Measurements from ENCODE around the gene ECE1.
A peak's percentile ranks its signal among the peaks of the same experiment; 100 is the strongest.

Gene ECE1

GRCh38 chr1:21313203-21313885 is 23.1 kb upstream of the ECE1 start:
- no peak for TF ChIP-seq CTCF (conservative IDR thresholded peaks at IDR 0.05; ENCODE audit: low read length)
- DNase-seq (ENCODE audit: low read depth), result peak; percentile 76
- H3K4me3 ChIP-seq (ENCODE audit: low read length), result peak overlapping the region; percentile 17

GRCh38 chr1:21312407-21312992 is 22.2 kb upstream of the ECE1 start:
- no peak overlapping the region for H3K4me3 ChIP-seq (ENCODE audit: low read length)
- no peak for TF ChIP-seq CTCF (conservative IDR thresholded peaks at IDR 0.05; ENCODE audit: low read length)
- DNase-seq (ENCODE audit: low read depth), result no peak

- peak; percentile 58 for DNase-seq (ENCODE audit: low read depth)
- no peak for TF ChIP-seq CTCF (conservative IDR thresholded peaks at IDR 0.05; ENCODE audit: low read length)
- H3K4me3 ChIP-seq (ENCODE audit: low read length), result no peak overlapping the region
These were observed 20.8 kb upstream of the ECE1 start for GRCh38 chr1:21311016-21311415.

- DNase-seq (ENCODE audit: low read depth), result peak; percentile 62
These were observed 18.8 kb upstream of the ECE1 start for GRCh38 chr1:21308847-21309652.

GRCh38 chr1:21308330-21308729 is 18.1 kb upstream of the ECE1 start:
- no peak for TF ChIP-seq CTCF (conservative IDR thresholded peaks at IDR 0.05; ENCODE audit: low read length)
- no peak overlapping the region for H3K4me3 ChIP-seq (ENCODE audit: low read length)
- DNase-seq (ENCODE audit: low read depth), result no peak

More at GRCh38 chr1:21308847-21309652, 18.8 kb upstream of the ECE1 start:
- no peak overlapping the region for H3K4me3 ChIP-seq (ENCODE audit: low read length)
- no peak for TF ChIP-seq CTCF (conservative IDR thresholded peaks at IDR 0.05; ENCODE audit: low read length)

- no peak for DNase-seq (ENCODE audit: low read depth)
- TF ChIP-seq CTCF (conservative IDR thresholded peaks at IDR 0.05; ENCODE audit: low read length), result no peak
- H3K4me3 ChIP-seq (ENCODE audit: low read length), result no peak overlapping the region
These were observed 17.5 kb upstream of the ECE1 start for GRCh38 chr1:21307663-21308305.
